ENCODE data around the gene PSMB9.

PSMB9 gene

DNA sequence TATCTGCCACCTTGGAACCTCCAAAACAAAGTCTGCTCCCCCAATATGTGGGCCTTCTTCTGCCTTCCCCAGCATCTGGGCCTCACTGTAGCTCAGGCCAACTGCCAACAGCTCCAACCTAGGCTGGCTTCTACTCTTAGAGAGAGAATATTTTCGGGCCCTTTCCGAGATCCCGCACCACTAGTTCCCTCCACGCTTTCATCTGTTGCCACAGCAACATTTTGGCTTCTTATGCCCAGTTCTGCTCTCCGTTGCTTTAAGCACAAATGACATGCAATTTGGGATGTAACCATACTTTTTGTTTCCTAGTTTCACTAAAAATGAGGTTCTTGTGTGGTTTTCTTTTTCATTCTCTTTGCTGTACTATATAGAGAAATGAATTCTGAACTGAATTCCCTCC lies 33.6 kb downstream of the PSMB9 start:
- H3K27ac ChIP-seq = no peak overlapping the region
- no peak overlapping the region for H3K4me3 ChIP-seq

DNA sequence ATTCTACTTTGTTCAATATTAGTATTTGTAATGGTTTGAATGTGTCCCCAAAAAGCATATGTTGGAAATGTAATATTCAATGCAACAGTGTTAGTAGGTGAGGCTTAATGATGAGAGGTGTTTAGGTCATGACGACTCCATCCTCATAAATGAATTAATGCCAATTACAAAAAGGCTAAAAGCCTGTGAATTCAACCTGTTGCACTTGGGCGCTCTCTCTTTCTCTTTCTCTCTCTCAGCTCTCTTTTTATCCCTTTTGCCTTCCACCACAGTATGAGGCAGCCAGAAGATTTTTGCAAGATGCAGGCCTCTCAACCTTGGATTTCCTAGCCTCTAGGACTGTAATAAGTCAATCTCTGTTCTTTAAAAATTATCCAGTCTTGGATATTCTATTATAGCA lies 34.6 kb downstream of the PSMB9 start:
- no peak overlapping the region for H3K27ac ChIP-seq
- no peak overlapping the region for H3K4me3 ChIP-seq

DNA sequence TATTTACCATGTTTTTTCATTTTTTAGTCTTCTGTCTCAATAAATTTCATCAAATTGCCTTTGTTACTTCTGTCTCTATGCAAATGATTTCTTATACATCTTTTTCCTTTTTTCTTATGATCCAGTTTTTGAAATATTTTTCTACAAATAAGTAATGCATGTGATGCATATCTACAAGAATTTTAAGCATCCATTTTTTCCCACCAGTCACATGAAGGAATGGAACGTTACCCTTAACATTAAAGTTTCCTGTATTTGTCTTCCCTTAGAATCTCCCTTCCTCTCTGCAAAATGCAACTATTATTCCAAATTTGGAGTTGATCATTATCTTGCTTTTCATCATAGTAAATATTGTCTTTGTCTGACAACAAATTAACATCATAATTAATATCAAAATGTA lies 35.5 kb downstream of the PSMB9 start:
- Histone ChIP-seq H3K4me3 (no peak overlapping the region), H3K27ac (no peak overlapping the region)

DNA sequence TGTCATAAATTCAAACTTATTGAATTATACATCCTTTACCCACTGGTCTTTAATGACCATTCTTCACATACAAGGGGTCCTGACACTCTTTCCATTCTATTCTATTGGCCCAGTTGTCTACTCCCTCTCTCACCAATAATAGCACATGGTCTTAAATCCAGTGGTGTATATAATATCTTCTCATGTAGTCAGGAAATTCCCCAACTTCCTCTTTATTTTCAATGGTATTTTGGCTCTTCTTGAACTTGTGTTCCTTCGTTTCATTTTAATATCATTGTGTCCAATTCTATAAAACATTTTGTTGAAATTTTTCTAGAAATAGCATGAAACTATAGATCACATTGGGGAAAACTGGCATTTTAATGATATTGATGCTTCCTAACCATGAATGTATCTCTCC lies 36.8 kb downstream of the PSMB9 start:
- Histone ChIP-seq H3K4me3 (no peak overlapping the region), H3K27ac (no peak overlapping the region)

DNA sequence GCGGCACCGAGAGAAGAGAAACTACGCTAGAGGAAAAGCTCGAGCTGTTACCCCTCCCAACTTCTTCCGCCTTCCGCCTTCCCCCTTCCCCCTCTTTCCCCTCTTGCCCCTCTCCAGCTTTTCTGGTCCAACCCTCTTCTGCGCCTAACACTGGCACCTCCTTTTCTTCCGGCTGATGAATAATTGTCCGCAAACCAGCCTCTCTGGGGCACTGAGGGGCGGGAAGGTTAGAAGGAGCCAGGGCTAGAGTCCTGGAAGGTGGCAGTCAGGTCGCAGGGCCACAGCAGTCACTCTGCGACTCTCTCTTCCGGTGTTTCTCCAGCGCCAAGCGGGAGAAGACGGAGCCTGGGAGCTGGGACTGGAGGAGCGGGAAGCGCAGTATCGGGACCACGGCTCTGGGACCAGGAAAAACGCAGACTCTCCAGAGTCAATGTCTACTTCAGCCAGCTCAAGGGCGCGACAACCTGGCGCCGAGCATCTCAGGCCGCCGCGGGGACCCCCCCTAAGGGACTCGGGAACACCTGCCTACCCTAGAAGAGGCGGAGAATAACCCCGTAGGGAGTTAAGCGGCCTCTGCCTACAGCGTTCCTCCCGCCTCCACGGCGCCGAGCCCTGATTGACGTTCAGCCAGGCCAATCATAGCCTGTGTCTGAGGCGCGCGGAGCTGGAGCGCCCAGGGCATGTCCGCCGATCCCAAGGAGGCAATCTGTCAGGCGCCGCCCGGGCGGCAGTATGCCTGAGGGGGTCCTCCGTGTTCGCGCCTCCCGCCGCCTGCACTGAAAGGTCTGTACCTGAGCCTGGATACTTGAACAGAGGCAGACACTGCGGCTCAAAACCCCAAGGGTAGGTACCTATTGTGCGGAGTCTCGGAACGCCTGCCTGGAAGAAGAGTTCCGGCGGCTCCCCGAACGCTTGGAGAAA lies 40.4 kb downstream of the PSMB9 start:
- Histone ChIP-seq H3K4me3 (peak overlapping the region; percentile 61 to 91 (median 78)), H3K27ac (peak overlapping the region; percentile 67 to 95 (median 85))

DNA sequence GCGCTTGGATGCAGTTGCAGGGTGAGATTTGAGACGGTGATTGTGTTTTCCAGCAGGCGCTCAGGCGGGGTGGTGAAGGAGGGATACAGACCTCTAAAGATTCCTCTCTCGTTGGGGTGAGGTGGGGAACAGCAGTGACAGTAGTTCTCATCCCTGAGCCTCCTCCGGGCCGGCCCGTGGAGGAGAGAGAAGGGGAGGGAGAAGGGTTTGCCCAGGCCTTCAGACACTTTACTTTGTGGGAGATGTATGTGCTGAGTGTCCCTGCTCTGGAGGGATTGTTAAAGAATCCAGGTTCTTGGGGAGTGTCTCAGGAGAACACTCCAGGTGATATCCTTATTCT lies 41.0 kb downstream of the PSMB9 start:
- Histone ChIP-seq H3K4me3 (peak overlapping the region; percentile 61 to 91 (median 78)), H3K27ac (peak overlapping the region in 20 of 21 experiments; percentile 76 to 95 (median 86))

DNA sequence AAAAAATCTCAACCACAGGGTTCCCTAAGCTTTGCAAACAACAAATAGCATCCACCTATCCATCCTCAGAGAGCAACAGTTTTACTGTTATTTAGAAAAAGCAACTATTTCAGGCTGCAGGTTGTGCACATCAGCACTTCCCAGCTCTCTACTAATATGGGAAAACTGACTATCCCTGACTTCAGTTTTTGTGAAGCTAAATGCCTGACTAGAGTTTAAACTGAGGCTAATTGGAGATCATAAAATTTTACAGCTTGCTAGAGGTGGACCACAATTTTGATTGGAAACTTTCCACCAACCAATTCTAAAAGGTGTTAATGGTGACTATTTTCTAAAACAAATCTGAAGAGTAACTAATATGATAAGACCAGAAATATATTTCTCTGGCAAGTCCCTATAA lies 50.0 kb downstream of the PSMB9 start:
- Histone ChIP-seq H3K4me3 (no peak overlapping the region), H3K27ac (no peak overlapping the region)

DNA sequence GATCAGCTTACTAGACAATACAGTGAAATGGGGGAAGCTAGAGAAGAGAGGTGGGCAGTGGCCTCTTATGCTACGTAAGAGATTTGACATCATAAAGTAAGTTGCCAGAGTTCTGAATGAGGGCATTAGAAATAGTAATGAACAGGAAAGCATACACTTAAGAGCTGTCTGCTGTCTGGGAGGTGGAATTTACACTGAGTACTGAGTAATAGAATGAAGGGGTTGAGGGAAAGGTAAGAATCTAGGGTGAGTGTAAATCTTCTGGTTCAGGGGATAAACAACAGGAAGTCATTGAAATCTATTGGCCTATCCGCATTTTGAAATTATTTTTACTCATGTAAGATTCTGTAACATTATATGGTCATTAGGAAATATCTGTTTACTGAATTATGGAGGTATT lies 51.1 kb downstream of the PSMB9 start:
- H3K4me3 ChIP-seq = no peak overlapping the region

DNA sequence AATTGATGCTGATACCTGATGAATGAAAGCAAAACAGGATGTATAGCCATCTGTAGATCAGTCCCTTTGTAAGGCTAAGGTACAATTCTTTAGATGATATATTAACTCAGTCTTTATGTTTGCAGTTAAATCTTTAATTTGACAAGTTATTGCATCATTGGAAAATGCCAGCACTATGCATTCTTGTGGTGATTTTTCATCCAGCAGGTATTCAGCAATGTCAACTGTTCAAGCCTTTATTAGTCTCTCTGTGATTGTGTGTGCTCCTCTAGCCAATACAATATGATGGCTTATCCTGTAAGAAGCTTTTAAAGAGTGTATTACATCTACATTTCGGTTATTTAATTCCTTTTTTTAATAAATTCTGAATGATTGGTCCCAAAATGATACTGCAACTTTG lies 52.5 kb downstream of the PSMB9 start:
- H3K27ac ChIP-seq = no peak overlapping the region
- no peak overlapping the region for H3K4me3 ChIP-seq

More for the DNA sequence above, 51.1 kb downstream of the PSMB9 start:
- H3K27ac ChIP-seq = no peak overlapping the region

DNA sequence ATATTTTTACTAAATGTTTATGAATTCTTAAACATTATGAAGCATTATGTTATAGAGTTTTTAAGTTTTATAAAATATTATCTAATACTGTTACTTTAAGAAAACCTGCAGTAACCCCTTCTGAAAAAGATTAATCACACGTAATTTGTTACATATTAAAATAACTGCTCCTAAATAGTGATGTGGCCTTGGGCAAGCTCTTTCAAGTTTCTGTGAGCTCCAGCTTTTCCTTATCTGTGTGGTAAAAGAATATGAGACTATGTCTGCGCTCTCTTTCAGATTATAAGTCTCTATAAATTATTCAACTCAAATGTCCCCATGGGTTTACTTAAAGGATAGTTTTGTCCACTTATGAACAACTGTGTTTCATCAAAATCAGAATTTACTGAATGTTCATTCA lies 54.9 kb downstream of the PSMB9 start:
- no peak overlapping the region for H3K27ac ChIP-seq
- no peak overlapping the region for H3K4me3 ChIP-seq

Data from skin epidermis (tissue), 12 donors.